NCI-H2081 treated with DMSO at 0.1 percent for 48 hours (cell line): ENCODE data around the gene FCGR1A.
"Not testable (repeated sequence)": the region's sequence is repeated elsewhere in the genome, so short reads cannot be mapped to it uniquely, and the experiment has no call there.

ENCODE experiments used
- DNase-seq: peaks from one replicate; lab custom pipeline; 2025; lab: John Stamatoyannopoulos, UW

FCGR1A gene

GRCh38 chr1:149777084-149777483 is 5.4 kb upstream of the FCGR1A start:
- DNase-seq, result not testable (repeated sequence)

DNA sequence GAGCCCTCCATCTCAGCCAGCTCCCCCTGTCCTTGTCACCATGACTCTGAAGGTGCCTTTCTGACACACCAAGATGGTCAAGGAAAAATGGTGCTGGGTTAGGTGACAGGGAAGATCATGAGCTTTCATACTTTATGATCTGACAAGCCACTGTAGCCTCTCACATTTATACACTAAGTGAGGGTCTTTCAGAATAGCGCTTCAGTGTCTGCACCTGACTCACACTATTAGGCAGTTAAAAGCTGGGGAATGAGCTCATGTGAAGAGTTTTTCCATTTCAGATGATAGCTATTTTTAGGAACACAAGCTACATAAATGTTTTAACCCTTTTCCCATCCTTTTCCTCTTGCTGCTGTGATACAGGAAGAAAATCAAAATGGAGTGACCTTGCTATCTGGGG is 4.2 kb upstream of the FCGR1A start:
- DNase-seq, result not testable (repeated sequence)

DNA sequence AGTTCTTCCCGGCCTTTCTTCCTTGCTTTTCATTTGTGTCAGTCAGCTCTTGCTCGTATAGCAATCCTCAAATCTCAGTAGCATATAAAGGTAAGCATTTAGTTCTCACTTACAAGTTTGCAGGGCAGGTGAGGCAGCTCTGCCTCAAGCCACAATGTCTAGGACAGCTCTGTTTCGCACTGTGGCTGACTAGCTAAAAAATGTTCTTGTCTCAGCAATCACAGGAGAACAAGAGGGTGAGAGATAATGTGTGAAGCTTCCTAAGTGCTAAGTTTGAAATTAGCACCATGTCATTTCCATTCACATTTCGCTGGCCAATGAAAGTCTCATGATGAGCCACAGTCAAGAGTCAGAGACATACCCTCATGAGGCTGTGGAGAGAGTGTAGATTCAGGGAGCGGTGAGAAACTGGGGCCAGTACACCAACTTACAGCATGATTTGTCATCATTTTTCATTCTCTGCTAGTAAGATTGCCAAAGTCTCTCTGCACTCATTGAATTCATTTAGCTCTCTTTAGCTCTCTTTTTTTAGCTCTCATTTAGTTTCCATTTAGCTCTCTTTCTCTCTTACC is 995 bp upstream of the FCGR1A start:
- not testable (repeated sequence) for DNase-seq

DNA sequence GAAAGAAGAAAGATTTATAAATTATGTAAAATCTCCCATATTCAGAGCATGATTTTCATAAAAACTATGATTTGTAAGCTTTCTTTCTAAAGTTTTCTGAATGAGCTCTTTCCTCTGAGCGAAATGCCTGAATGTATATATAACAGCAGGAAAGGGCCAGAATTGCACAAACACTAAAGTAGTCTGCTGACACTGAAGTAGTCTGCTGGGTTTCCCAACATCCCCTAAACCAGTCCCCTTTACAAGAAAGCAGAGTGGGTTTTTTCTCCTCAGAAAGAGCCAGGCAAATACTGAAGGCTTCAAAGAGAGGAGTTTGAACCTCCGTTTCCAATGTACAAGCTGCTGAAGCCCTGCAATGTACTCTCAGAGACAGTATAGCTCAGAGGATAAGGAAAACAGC is 795 bp downstream of the FCGR1A start:
- not testable (repeated sequence) for DNase-seq

DNA sequence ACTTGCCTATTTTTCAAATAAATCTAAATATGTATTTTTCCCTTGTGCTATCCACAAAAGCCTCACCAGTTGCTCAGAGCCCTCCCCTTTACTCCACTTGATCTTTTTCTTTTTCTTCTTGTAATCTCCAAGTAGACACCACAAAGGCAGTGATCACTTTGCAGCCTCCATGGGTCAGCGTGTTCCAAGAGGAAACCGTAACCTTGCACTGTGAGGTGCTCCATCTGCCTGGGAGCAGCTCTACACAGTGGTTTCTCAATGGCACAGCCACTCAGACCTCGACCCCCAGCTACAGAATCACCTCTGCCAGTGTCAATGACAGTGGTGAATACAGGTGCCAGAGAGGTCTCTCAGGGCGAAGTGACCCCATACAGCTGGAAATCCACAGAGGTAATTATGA is 1.4 kb downstream of the FCGR1A start:
- DNase-seq, result not testable (repeated sequence)

GRCh38 chr1:149787688-149788451 is 5.4 kb downstream of the FCGR1A start:
- DNase-seq, result not testable (repeated sequence)

GRCh38 chr1:149792502-149792901 is 10.0 kb downstream of the FCGR1A start:
- not testable (repeated sequence) for DNase-seq

DNA sequence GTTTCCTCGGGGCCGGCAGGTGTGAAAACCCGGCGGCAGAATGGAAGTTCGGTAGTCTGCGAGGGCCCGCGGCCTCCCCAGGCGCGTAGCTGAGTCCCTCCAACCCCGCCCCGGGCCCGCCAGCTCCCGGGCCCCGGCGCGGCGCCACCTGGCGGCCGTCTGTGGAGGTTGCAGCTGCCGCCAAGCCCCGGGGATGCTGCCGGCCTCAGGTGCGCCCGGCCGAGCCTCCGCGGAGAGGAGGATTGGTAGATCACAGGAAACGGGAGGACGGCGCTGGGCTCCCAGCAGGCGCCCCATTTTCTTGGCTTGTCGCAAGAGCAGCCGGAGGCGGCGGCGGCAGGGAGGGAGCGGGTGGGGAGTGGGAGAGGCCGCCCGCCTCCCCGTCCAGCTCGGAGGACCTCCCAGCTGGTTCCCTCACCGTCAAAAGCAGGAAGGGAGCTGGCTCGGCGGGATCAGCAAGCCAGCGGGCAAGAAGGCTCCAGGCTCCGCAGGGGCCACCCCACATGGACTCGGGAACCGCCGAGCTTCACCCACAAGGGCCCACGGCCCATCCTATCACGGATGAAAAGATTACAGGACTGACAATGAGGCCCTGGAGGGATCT is 10.5 kb downstream of the FCGR1A start:
- peak; percentile 71 for DNase-seq

DNA sequence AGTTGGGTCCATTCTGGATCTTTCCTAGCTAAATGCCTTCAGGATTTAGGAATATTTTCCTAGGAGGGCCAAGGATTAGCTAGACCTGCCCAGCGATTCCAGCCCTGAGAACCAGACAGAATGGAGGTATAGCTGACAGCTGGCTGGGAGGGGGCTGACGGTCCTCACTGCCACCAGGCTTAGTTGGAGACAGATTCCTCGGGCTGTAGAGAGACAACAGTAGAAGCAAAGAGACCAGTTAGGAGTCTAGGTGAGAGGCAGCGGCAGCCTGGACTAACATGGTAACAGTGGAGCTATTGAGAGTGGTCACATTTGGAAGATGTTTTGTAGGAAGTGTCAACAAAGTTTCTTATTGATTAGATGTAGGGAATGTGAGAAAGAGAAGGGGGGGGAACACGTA is 11.4 kb downstream of the FCGR1A start:
- DNase-seq, result not testable (repeated sequence)

DNA sequence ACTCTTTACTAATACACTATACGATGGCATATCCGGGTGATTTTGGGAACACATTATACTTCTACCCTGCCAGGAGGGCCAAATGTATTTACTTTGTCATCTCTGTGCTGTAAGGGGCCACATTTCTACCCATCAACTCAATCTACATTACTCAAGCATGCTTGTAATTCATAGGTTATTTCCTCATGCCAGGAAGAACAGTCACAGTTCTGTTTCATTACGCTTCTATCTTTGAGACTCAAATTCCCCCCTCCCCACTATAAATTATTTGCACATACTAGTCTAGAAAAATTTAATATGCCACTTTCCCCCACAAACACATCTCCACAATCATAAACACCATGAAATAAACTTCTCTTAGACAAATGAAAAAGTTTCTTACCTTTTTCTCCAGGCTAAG is 19.1 kb downstream of the FCGR1A start:
- not testable (repeated sequence) for DNase-seq

- DNase-seq, result not testable (repeated sequence)
Measured at GRCh38 chr1:149804417-149805080, 22.1 kb downstream of the FCGR1A start.

DNA sequence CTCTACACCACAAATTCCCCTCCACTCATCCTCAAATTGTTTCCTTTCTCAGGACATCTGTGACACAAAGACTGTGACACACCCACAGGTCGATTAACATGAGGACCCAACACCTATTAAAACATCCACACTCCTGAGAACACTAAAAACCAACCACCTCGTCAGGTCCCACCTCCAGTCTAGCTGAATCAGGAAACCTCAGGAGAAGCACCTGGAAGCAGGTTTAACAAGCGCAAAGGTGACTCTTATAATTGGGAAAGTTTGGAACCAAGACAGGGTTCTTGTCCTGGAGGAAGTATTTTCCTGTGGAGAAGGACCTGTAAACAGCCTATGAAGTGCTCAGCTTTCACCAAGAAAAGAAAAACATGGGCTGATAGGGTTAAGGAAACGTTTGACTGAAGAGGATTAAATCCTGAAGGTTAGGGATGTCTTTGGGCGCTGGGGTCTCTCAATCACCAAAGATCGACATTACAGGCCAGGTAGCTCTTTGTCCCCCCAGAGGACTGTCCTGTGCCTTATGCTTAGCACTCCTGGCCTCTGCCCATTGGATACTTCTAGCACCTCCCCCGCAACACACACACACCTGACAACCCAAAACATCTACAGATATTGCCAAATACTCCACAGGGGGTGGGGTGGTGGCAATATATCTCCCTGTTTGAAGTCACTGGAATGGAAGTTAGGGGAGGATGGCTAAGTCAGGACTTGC is 28.4 kb downstream of the FCGR1A start:
- DNase-seq, result not testable (repeated sequence)

DNA sequence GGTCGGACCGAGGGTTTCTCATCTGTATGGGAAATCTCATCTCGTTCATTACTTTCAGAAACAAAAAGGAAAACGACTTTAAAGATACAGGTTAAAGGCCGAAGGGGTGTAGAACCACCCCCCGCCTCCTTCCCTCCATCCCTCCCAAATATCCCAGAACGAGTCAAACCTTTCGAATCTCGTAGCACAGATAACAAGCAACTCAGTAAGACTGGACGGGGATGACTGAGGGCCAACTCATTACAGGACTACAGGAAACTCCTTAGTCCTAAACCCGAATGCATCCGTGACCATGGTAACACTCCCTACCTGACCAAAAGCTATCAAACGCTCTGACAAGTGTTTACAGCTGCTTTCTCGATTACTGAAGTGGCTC is 29.0 kb downstream of the FCGR1A start:
- not testable (repeated sequence) for DNase-seq

DNA sequence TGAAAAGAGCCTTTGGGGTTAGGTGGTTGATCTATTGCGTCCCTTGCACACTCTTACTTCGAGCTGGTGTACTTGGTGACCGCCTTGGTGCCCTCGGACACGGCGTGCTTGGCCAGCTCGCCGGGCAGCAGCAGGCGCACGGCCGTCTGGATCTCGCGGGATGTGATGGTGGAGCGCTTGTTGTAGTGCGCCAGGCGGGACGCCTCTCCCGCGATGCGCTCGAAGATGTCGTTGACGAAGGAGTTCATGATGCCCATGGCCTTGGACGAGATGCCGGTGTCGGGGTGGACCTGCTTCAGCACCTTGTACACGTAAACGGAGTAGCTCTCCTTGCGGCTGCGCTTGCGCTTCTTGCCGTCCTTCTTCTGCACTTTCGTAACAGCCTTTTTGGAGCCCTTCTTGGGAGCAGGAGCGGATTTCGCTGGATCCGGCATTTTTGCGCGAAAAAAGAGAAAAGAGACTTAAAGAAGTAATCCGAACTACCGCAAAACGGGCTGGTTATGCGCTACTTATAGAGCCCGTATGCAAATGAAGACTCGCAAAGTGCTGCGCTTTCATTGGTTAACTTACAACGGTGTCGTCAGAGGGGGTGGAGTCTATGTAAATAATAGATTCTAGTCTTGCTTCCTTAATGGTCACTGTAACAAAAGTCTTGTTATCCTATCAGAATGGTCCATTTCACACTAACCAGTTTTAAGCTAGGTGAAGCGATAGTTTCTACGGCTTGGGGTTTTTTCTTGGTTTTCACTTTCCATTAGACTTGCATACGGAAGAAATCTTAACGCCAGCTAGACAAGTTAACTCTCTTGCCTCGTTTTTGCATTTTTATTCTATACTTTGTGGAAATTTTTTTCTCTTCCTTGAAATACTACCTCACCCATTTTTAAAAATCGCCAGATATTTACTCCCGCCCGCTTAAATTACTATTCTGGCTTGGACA is 29.7 kb downstream of the FCGR1A start:
- peak; percentile 89 for DNase-seq

- peak; percentile 83 for DNase-seq
Measured at GRCh38 chr1:149812893-149813801, 30.7 kb downstream of the FCGR1A start.

GRCh38 chr1:149820387-149820786 is 37.9 kb downstream of the FCGR1A start:
- DNase-seq, result not testable (repeated sequence)

DNA sequence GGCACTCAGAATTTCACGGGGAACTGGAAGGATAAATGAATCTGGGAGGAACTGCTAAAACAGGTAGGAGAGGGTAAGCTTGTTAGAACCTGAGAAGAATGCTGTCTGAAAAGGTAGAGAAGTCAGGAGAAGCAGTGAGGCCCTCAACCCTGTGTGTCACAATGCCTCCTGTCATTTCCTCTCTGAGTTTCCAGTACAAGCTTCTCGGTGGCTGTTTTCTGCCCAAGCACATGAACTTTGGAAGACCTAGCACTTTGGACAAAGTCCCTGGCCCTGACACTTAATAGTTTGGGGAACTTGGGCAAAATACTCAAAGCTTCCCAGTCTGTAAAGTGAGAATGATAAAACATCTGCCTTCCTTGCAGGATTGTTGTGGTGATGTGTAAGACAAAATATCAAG is 44.1 kb downstream of the FCGR1A start:
- not testable (repeated sequence) for DNase-seq

- DNase-seq, result not testable (repeated sequence)
Measured at GRCh38 chr1:149831764-149832315, 49.3 kb downstream of the FCGR1A start.

GRCh38 chr1:149832316-149833126 is 50.0 kb downstream of the FCGR1A start:
- not testable (repeated sequence) for DNase-seq
